Fibroblast of peridontal ligament (primary cell): ENCODE data around the gene B3GALT2.
"Not testable (repeated sequence)": the region's sequence is repeated elsewhere in the genome, so short reads cannot be mapped to it uniquely, and the experiment has no call there.

Experiments
- DNase-seq: peaks from one replicate; pipeline ENCODE4 v3.0.0-alpha.2; 2010; ENCODE audit errors: extremely low read depth

The B3GALT2 gene

DNA sequence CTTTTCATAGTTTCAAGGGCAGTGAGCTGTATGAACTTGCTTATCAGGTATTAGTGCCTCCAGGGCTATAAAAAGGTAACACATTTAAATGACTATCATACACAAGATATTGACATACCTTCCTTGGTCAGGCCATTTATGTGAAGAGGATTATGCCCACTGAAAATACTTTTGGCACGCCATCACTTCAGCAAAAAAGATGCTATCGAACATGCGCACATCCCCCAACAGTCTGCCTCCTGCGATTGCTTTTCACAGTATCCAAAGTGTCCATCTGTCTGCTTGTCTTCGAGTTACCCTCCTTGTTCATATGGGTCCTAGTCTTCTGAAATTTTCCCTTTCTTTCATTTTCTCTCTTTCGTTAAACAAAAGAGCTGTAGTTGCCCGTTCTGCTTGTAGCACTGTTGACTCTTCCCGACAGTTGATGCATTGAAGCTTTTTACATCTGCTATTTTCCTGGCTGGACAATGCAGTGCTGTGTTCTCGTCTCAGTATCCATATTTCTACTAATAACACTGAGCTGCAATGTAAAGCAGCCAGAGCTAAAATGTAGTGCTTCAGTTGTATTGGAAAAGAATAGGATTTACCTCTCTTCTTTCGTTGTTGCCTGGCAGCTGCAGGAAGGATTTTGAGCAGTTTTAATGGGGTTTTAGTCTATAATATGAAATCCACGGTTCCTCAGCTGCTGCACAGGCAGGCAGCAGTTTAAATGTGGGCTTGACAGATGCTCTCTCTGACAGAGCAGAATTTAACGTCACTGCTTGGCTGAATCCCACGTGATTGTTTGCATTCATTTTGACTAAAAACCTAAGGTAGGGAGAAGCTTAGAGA, at the start of gene B3GALT2:
B3GALT2 (minus strand) TSS at position 713 of the 831 bp plus-strand sequence. CDS start 5,051 bp downstream, outside the sequence.
- DNase-seq: peak; percentile 75

DNA sequence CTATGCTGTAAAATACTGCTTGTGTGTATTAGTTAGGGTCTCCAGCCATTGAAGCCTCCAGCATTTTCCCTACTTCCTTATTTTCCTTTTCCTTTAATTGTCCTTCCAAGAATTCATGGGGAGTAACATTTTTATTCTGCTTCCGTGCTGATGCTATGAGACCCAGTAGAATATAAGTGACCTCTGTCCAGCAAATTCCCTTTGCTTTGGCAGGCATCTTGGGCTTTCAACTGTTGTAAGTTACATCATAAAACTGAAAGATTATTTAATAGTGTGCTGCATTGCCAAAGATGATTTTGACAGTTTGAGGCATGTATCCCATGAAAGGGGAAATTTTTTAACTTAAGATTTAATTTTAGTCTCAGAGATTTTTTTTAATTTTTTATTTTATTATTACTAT, 48.1 kb upstream of the B3GALT2 start:
- DNase-seq: no peak

DNA sequence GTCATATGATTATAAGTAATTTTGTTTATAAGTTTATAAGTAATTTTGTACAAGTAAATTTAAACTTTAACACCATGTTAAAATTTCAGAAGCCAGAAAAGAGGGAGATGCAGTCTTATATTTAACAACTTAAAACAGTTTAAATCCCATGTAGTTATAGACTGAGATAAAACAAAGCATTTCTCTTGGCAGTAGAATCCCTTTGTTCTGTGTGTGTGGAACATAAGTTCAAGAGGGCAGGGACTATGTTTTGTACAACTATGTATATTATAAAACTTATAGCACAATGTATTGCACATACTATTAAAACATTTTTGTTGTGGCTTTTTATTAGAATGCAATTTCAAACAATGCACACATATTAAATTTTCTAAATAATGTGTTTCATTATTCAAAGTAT, 44.7 kb upstream of the B3GALT2 start:
- not testable (repeated sequence) for DNase-seq

DNA sequence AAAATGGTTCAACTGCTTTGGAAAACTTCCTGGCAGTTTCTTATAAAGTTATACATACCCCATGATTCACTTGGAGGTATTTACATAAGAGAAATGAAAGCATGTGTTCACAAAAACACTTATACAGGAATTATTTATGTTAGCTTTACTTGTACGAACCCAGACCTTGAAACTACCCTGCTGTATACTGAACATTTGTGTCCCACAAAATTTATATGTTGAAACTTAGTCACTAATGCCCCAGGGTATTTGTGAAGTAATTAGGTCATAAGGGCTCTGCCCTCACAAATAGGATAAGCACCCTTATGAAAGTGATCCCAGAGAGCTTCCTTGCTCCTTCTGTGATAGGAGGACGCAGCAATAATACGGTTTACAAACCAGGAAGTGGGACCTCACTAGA, 42.7 kb upstream of the B3GALT2 start:
- DNase-seq: peak; percentile 55

DNA sequence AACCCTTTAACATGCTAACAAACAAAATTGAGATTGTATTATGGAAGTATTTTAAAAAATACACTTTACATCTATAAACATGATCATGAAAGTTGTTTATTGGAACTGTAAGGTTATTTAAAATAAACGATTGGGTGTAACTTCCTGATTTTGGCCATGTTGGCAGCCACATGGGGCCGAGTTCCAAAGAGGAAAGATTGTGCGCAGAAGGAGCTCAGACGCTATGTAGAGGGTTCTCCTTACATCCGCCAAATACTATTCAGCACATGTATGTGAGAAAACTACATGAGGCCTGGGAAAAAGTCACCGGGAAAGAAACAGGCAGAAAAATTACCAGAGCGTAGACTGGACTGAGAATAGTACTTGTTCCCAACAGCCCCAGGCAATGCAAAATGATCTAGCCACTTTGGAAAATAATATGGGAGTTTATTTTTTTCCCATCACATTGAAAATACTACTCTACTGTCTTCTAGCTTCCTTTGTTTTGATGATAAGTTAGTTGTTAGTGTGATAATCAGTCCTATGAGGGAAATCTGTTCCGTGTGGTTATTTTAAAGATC, 35.7 kb upstream of the B3GALT2 start:
- no peak for DNase-seq

- no peak for DNase-seq
Observed at GRCh38 chr1:193221651-193222050, 35.2 kb upstream of the B3GALT2 start.

GRCh38 chr1:193219391-193219790, 33.0 kb upstream of the B3GALT2 start:
- no peak for DNase-seq

GRCh38 chr1:193216920-193217319, 30.5 kb upstream of the B3GALT2 start:
- DNase-seq: no peak

DNA sequence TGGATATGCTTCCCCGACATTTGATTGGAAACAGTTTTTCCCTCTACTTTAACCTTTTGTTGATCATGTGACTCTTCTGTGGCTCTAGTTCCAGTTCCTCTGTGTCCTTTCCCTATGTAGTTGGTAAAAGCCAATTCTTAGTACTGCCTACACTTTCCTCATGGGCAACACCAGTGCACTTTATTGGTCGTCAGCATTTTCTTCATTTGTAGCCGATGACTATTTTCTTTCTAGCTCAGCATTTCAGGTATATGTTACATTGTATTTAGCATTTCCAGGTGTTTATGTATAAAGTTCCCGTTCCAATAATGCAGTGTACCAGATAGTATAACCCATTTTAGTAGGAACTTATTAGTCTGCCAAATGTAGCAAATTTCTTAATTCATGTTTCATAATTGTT, 27.6 kb upstream of the B3GALT2 start:
- DNase-seq: no peak

- DNase-seq: no peak
Observed at GRCh38 chr1:193212637-193213036, 26.2 kb upstream of the B3GALT2 start.

DNA sequence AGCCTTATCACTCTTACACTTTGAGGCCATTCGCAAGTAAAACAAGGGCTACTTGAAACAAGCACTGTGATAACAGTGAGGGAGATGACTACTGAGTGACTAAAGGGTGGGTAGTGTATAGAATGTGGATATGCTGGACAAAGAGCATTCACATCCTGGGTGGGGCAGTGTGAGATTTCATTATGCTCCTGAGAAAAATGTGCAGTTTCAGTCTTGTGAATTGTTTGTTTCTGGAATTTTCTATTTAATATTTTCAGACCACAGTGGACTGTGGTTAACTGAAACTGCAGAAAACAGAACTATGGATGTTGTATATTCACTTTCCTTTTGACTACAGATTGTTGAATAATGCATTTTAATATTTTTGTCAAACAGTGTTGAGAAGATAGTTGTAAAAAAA, 25.1 kb upstream of the B3GALT2 start:
- peak; percentile 71 for DNase-seq

GRCh38 chr1:193210996-193211395, 24.6 kb upstream of the B3GALT2 start:
- no peak for DNase-seq

DNA sequence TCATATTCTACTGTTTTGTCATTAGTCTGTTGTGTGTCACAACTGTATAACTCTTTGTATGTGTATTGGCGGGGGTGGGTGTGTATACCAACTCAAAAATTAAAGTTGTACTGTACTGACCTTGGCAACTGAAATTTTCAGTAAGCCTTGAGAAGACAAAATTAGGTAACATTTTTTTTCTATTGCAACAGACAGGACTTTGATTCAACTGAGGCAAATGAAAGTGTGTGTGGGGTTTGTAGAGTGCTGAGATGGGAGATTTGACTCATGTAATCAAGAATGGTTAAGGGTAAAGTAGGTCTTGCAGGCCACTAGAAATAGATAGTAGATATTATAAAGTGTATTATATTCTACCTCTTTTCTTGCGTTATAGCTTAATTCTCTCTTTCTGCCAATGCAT, 14.6 kb upstream of the B3GALT2 start:
- no peak for DNase-seq

- DNase-seq: no peak
Observed at GRCh38 chr1:193199940-193200339, 13.5 kb upstream of the B3GALT2 start.

- no peak for DNase-seq
Observed at GRCh38 chr1:193192586-193192985, 6.2 kb upstream of the B3GALT2 start.

GRCh38 chr1:193190096-193190744, 3.8 kb upstream of the B3GALT2 start:
- peak; percentile 61 for DNase-seq

GRCh38 chr1:193189442-193190095, 3.2 kb upstream of the B3GALT2 start:
- no peak for DNase-seq

DNA sequence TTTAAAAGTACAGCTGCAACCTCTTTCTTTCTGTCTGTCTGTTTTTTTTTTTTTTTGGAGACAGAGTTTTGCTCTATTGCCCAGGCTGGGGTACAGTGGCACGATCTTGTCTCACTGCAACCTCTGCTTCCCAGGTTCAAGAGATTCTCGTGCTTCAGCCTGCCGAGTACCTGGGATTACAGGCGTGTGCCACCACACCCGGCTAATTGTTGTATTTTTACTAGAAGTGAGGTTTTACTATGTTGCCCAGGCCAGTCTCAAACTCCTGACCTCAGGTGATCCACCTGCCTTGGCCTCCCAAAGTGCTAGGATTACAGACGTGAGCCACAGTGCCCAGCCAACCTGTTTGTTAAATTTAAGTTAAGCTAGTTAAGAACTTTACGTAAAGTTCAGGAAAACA, 2.5 kb upstream of the B3GALT2 start:
- DNase-seq: not testable (repeated sequence)

GRCh38 chr1:193187114-193187513, 701 bp upstream of the B3GALT2 start:
- DNase-seq: no peak

DNA sequence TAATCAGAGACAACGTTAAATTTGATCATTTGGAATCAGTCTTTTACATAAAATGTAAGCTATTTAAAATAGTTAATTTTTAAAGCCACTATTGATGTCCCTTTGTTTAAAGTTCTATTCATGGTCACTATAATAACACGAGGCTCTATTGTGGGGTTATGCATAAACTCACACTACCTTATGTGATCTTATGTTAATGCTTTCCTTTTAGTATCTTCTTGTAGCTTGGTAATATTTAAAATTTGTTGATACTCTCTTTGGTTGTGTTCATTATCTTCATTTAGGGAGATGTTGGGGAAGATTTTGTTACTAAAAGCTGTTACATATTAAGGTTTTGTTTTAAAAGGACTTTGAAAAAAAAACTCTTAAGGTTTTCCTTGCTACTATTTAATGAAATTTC, 1.2 kb downstream of the B3GALT2 start:
- DNase-seq: no peak

DNA sequence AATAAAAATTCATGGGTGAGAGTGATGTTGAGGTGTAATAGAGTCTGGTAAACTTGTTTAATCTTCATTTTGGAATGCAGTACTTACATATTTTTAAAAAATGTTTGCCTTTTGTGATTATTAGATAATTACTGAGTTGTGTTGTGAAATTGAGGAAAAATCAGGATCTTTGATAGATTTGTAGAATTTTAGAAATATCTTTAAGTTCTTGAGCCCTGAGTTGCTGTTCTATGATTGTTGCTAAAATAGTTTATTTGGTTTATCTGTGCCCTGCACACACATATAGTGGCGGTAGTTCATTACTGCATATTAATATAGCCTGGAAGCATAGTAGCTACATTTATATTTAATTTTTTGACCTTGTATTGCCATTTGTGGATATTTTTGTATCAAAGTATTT, 1.6 kb downstream of the B3GALT2 start:
- no peak for DNase-seq

GRCh38 chr1:193183019-193183627, 3.3 kb downstream of the B3GALT2 start:
- DNase-seq: peak; percentile 85
